Esophagus muscularis mucosa (tissue), 3 donors: ENCODE measurements around the gene TBC1D21.

Source experiments
- POLR2A ChIP-seq: fragments of 450-650 bp; IDR thresholded peaks from one replicate; pipeline ENCODE4 v1.6.1; 2017; ENCODE audit warnings: antibody characterized with exemption, moderate library complexity, mild to moderate bottlenecking, low read depth
- POLR2AphosphoS5 ChIP-seq, 2 donors: sonication (generic); formaldehyde crosslinking; IDR thresholded peaks; one replicate each; pipeline ENCODE4 v1.6.1; 2017; ENCODE audit warnings: antibody characterized with exemption in 2 of 2
- TF ChIP-seq, protein P1 (sequence below), 3 experiments: fragments of 200-600 bp in 2 of 3; fragments of 450-650 bp in 1 of 3; sonication (generic) in 2 of 3; IDR thresholded peaks; one replicate each; pipeline ENCODE4 v1.5.1; 2017 to 2019; ENCODE audit warnings: antibody characterized with exemption in 3 of 3, mild to moderate bottlenecking in 2 of 3, moderate library complexity in 1 of 3

DNA sequence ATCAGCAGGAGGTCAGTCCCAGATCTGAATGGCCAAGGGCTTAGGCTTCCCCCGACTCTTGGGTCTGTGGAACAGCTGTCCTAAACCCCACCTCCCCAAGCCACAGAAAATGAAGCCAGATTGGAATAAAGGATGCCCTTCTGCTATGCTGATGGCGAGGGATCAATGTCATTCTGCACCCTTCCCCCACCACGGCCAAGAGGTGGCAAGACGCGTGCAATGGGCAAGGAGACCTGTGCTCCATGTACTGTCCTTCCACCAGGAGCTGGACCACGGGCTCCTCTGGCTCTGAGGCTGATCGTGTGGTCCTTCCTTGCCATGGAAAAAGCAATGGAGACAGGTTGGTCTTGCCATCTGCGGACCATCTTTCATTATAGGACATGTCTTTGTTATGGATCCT, 32.6 kb upstream of the TBC1D21 start:
- TF ChIP-seq, protein P1, sequence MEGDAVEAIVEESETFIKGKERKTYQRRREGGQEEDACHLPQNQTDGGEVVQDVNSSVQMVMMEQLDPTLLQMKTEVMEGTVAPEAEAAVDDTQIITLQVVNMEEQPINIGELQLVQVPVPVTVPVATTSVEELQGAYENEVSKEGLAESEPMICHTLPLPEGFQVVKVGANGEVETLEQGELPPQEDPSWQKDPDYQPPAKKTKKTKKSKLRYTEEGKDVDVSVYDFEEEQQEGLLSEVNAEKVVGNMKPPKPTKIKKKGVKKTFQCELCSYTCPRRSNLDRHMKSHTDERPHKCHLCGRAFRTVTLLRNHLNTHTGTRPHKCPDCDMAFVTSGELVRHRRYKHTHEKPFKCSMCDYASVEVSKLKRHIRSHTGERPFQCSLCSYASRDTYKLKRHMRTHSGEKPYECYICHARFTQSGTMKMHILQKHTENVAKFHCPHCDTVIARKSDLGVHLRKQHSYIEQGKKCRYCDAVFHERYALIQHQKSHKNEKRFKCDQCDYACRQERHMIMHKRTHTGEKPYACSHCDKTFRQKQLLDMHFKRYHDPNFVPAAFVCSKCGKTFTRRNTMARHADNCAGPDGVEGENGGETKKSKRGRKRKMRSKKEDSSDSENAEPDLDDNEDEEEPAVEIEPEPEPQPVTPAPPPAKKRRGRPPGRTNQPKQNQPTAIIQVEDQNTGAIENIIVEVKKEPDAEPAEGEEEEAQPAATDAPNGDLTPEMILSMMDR (IDR thresholded peaks at IDR 0.05): no peak
- TF ChIP-seq POLR2AphosphoS5 (IDR thresholded peaks at IDR 0.05) (no peak), POLR2A (no peak)
